PFSK-1 (cell line): ENCODE measurements around the gene MOCOS.

Source experiments
- FOXP2 ChIP-seq: optimal IDR thresholded peaks from 2 replicates; pipeline ENCODE3; 2011; ENCODE audit warnings: borderline replicate concordance, control low read depth, inconsistent platforms; ENCODE audit not compliant: insufficient read depth; ENCODE audit errors: extremely low read length, extremely low read depth
- POLR2AphosphoS5 ChIP-seq: IDR thresholded peaks from 2 replicates; pipeline ENCODE4 v1.6.1; 2012; ENCODE audit warnings: low read depth, mild to moderate bottlenecking, control low read depth, low read length, moderate library complexity
- REST ChIP-seq, 2 experiments: IDR thresholded peaks; 2 replicates each; pipeline versions ENCODE4 v1.6.1 to v1.8.0; 2011 to 2012; ENCODE audit warnings: low read depth in 2 of 2, low read length in 2 of 2, control low read depth in 1 of 2, inconsistent platforms in 1 of 2, mild to moderate bottlenecking in 1 of 2, moderate library complexity in 1 of 2; ENCODE audit not compliant: insufficient read depth in 1 of 2
- SIN3A ChIP-seq: IDR thresholded peaks from 2 replicates; pipeline ENCODE4 v1.6.1; 2012; ENCODE audit warnings: mild to moderate bottlenecking, low read length, moderate library complexity, borderline replicate concordance; ENCODE audit not compliant: insufficient read depth
- TAF1 ChIP-seq: IDR thresholded peaks from 2 replicates; pipeline ENCODE4 v1.6.1; 2012; ENCODE audit warnings: low read length, control low read depth, borderline replicate concordance; ENCODE audit not compliant: insufficient read depth

The MOCOS gene

DNA sequence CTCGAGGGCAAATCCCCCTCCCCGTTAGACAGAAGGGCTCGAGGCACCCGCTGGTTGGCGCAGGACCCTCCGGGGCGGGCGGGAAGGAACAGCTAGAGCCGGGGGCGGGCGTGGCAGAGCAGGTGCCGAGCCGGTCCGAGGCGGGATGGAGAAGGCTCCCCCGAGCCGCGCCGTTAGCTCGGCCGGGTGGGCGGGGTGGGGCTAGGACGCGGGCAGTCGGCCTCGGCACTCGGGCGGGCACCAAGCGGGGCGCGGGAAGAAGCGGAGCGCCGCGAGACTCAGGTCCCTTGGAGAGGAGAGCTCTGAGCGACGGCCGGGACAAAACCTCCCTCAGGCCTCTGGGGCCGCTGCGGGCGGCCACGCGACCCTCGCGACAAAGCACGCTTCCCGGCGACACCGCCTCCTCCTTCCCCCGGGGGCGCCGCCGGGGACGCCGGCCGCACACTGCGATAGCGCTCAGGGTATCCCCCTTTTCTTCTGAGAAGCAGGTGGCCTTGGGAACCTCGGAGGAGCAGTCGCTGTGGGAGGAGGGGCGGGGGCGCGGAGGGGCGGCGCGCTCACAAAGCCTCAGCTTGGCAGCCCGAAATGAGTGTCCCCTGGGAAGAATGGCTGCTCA is 110.9 kb downstream of the MOCOS start:
- TF ChIP-seq TAF1 (no peak), REST (IDR thresholded peaks at IDR 0.05; ENCODE audit: insufficient read depth in 1 of 2, low read depth in 2 of 2, low read length in 2 of 2) (no peak), SIN3A (no peak), POLR2AphosphoS5 (no peak), FOXP2 (no peak)

DNA sequence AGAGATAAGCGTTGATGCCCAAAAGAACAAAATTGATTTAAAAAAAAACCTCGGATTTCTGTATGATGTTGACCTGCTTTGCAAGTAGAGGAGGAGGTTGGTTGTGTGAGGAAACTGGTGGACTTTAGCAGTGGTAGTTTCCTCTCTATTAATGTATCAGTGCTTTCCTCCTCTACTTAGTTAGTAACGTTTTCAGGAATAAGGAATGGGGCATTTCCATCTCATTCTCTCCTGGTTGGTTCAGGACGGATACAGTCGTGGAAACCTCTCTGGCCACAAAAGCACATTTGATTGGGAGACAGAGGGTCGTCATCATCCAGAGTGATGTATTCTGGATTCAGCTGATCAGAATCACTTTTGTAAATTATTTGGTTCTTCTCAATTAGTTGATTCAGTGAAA is 111.7 kb downstream of the MOCOS start:
- TF ChIP-seq FOXP2 (no peak), REST (IDR thresholded peaks at IDR 0.05; ENCODE audit: insufficient read depth in 1 of 2, low read depth in 2 of 2, low read length in 2 of 2) (no peak), TAF1 (no peak), SIN3A (no peak), POLR2AphosphoS5 (no peak)

DNA sequence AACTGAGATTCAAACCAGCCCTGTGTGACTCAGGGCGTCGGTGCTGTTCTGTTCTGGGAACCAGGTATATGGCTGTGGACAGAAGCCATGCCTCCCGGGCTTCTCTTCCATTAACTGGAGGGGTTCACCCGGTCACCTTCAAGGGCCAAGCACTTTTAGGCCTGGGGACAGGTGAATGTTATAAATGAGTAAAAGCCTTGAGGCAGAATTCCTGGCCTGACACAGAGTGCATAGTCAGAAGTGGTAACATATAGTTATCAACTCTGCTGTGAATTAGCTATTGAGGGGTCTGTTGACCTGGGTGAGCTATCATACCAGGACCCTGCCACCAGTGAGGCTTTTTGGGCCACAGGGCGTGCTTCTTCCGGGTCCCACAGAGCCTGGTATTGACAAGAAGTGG is 112.9 kb downstream of the MOCOS start:
- no peak for TF ChIP-seq FOXP2
- no peak for TF ChIP-seq POLR2AphosphoS5
- TF ChIP-seq REST (IDR thresholded peaks at IDR 0.05; ENCODE audit: insufficient read depth in 1 of 2, low read depth in 2 of 2, low read length in 2 of 2): no peak
- no peak for TF ChIP-seq TAF1
- no peak for TF ChIP-seq SIN3A

DNA sequence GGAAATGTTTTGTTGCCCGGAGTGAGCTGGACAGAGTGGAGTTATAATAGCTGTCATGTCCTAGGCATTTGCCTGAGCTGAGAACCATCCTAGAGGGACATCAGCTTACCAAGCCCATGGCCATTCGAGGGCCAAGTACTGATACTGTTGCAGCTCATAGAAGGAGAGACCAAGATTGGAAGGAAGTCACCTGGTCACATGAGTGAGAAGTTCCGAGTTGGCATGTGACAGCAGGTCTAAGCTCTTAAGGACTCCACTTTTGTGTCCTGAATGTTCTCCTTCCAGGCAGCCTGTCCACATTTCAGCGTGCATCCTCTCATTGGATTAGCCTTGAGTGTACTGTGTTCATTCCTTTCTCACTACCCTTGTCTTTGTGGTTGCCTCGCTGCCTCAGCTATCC is 114.6 kb downstream of the MOCOS start:
- TF ChIP-seq FOXP2: no peak
- no peak for TF ChIP-seq TAF1
- TF ChIP-seq SIN3A: no peak
- TF ChIP-seq REST (IDR thresholded peaks at IDR 0.05; ENCODE audit: insufficient read depth in 1 of 2, low read depth in 2 of 2, low read length in 2 of 2): no peak
- no peak for TF ChIP-seq POLR2AphosphoS5

GRCh38 chr18:36302676-36303075 is 115.4 kb downstream of the MOCOS start:
- TF ChIP-seq SIN3A (no peak), POLR2AphosphoS5 (no peak), FOXP2 (no peak), REST (IDR thresholded peaks at IDR 0.05; ENCODE audit: insufficient read depth in 1 of 2, low read depth in 2 of 2, low read length in 2 of 2) (no peak)
